ENCODE data around the gene HS3ST4. TPM values are rescaled to one million over a fixed set of nuclear protein-coding genes. Genes with fewer than 3 reads are reported as not detected.

Gene HS3ST4
- total RNA-seq, 1 experiment from 2014 or later: not detected

GRCh38 chr16:26005336-26005735 is 313.6 kb downstream of the HS3ST4 start:
- no peak overlapping the region for H3K27ac ChIP-seq (ENCODE audit: low read depth, low read length)
- no peak overlapping the region for H3K4me3 ChIP-seq (replicated peaks in 1 of 2; ENCODE audit: low read depth in 1 of 2, low read length in 2 of 2)
- intact Hi-C loops (cut with micrococcal nuclease): no loop called here
- no peak for ATAC-seq
- no peak for DNase-seq (ENCODE audit: low read depth, low spot score)
- ChIA-PET CTCF (no interaction called here), RAD21 (ENCODE audit: low non-redundant PET in 1 of 2, low total read pairs in 2 of 2, uncharacterized antibody in 2 of 2, unreplicated experiment in 2 of 2) (no interaction called here), POLR2A (no interaction called here)
- H3K36me3 ChIP-seq (ENCODE audit: control insufficient read depth in 1 of 2, insufficient read depth in 2 of 2, low read length in 2 of 2): no peaks in the 10 kb centered on the region
- H3K27me3 ChIP-seq (ENCODE audit: insufficient read depth, low read length): no peaks in the 10 kb centered on the region
- peaks cover 5 to 8% of the 10 kb centered on the region in 2 experiments; a peak in 3 of 4 replicates for H3K9me3 ChIP-seq (ENCODE audit: control insufficient read depth in 1 of 2, insufficient read depth in 1 of 2, low read depth in 1 of 2, low read length in 2 of 2)
- H3K79me2 ChIP-seq (ENCODE audit: insufficient read depth, low read length): no peaks in the 10 kb centered on the region
- no peak for TF ChIP-seq SIN3A (IDR thresholded peaks at IDR 0.05; ENCODE audit: low read depth)
- no peak for TF ChIP-seq FOSL1 (IDR thresholded peaks at IDR 0.05; ENCODE audit: low read depth)
- TF ChIP-seq ZNF274 (IDR thresholded peaks at IDR 0.05; ENCODE audit: low read depth, low read length): no peak
- TF ChIP-seq CEBPB (IDR thresholded peaks at IDR 0.05; ENCODE audit: low read depth): no peak
- TF ChIP-seq ZFX (IDR thresholded peaks at IDR 0.05): no peak
- TF ChIP-seq YY1 (IDR thresholded peaks at IDR 0.05; ENCODE audit: extremely low read depth, insufficient replicate concordance, low read depth, low read length): no peak
- no peak for TF ChIP-seq EZH2 (IDR thresholded peaks at IDR 0.05)
- TF ChIP-seq CBX3 (IDR thresholded peaks at IDR 0.05; ENCODE audit: low read depth): no peak
- TF ChIP-seq CTCF (IDR thresholded peaks at IDR 0.05 in 2 of 3, conservative IDR thresholded peaks at IDR 0.05 in 1 of 3; ENCODE audit: borderline replicate concordance in 1 of 3, insufficient read depth in 1 of 3, low read depth in 2 of 3, low read length in 2 of 3): no peak
- TF ChIP-seq POLR2A (IDR thresholded peaks at IDR 0.05; ENCODE audit: borderline replicate concordance, extremely low read depth, insufficient read depth, insufficient read length): no peak
- H3K4me2 ChIP-seq (ENCODE audit: low read length): no peak overlapping the region
- H3K4me1 ChIP-seq (ENCODE audit: control insufficient read depth in 1 of 2, insufficient read depth in 2 of 2, low read length in 2 of 2): no peaks in the 10 kb centered on the region
- H4K20me1 ChIP-seq (ENCODE audit: insufficient read depth): no peaks in the 10 kb centered on the region
- H3K9me2 ChIP-seq (ENCODE audit: insufficient read depth): no peaks in the 10 kb centered on the region
- H2AFZ ChIP-seq (ENCODE audit: low read depth, low read length, poor library complexity, severe bottlenecking): no peak overlapping the region
- no TSS peak for BruUV-seq (replicated peaks)
- H3K9ac ChIP-seq (ENCODE audit: low read length): no peak overlapping the region

- no peak for ATAC-seq
- no peaks in the 10 kb centered on the region for H3K4me1 ChIP-seq (ENCODE audit: control insufficient read depth in 1 of 2, insufficient read depth in 2 of 2, low read length in 2 of 2)
- TF ChIP-seq SIN3A (IDR thresholded peaks at IDR 0.05; ENCODE audit: low read depth) (no peak), RAD21 (IDR thresholded peaks at IDR 0.05; ENCODE audit: low read depth) (no peak), ZBTB33 (IDR thresholded peaks at IDR 0.05; ENCODE audit: extremely low read depth, insufficient replicate concordance, low read length) (no peak), JUND (IDR thresholded peaks at IDR 0.05) (no peak), POLR2AphosphoS5 (IDR thresholded peaks at IDR 0.05; ENCODE audit: low read depth, low read length) (no peak), CEBPB (IDR thresholded peaks at IDR 0.05; ENCODE audit: low read depth) (no peak)
- no peaks in the 10 kb centered on the region for H3K27me3 ChIP-seq (ENCODE audit: insufficient read depth, low read length)
- H3K9me2 ChIP-seq (ENCODE audit: insufficient read depth): no peaks in the 10 kb centered on the region
- H2AFZ ChIP-seq (ENCODE audit: low read depth, low read length, poor library complexity, severe bottlenecking): no peak overlapping the region
- no peaks in the 10 kb centered on the region for H3K79me2 ChIP-seq (ENCODE audit: insufficient read depth, low read length)
- H3K27ac ChIP-seq (ENCODE audit: low read depth, low read length): no peak overlapping the region
- intact Hi-C loops (cut with micrococcal nuclease): no loop called here
- H3K36me3 ChIP-seq (ENCODE audit: control insufficient read depth in 1 of 2, insufficient read depth in 2 of 2, low read length in 2 of 2): no peaks in the 10 kb centered on the region
- CTCF ChIA-PET: no interaction called here
- peaks cover 4 to 11% of the 10 kb centered on the region in 2 experiments; a peak in 2 of 4 replicates for H3K9me3 ChIP-seq (ENCODE audit: control insufficient read depth in 1 of 2, insufficient read depth in 1 of 2, low read depth in 1 of 2, low read length in 2 of 2)
- H4K20me1 ChIP-seq (ENCODE audit: insufficient read depth): no peaks in the 10 kb centered on the region
- no TSS peak for BruUV-seq (replicated peaks)
- H3K4me3 ChIP-seq (replicated peaks in 1 of 2; ENCODE audit: low read depth in 1 of 2, low read length in 2 of 2): no peak overlapping the region
- DNase-seq (ENCODE audit: low read depth, low spot score): no peak
- H3K9ac ChIP-seq (ENCODE audit: low read length): no peak overlapping the region
- H3K4me2 ChIP-seq (ENCODE audit: low read length): no peak overlapping the region
- RAD21 ChIA-PET (ENCODE audit: low non-redundant PET in 1 of 2, low total read pairs in 2 of 2, uncharacterized antibody in 2 of 2, unreplicated experiment in 2 of 2): no interaction called here
- POLR2A ChIA-PET: no interaction called here
Observed at GRCh38 chr16:26012376-26012775, 320.6 kb downstream of the HS3ST4 start.

Data from HCT116 (cell line).